ENCODE measurements around the gene CYTH1. TPM values are rescaled to one million over a fixed set of nuclear protein-coding genes. Genes with fewer than 3 reads are reported as not detected.

Gene CYTH1
- total RNA-seq, 2 donors from 2014 or later, result 23.1 to 27.4 TPM

DNA sequence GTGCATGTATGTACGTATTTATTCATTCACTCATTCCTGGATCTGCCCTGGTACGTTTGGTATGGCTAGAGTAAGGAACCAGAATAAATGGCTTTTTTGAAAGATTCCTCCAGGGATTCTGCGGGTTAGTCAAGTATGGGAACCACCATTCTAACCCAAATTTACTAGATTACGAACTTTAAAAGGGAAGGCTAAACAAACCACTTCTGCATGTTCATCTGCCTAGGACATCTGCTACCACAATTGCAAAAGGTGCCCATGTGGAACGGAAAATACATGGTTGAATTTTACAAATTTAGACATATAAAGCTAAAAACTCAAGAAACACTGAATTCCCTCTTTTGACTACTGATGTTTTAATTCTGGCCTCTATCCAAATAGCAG, 22.1 kb downstream of the CYTH1 start:
- no peaks in the 10 kb centered on the region for H3K27me3 Mint-ChIP-seq (ENCODE audit: insufficient read depth)
- no peak overlapping the region for H3K4me3 ChIP-seq (ENCODE audit: low read length)

DNA sequence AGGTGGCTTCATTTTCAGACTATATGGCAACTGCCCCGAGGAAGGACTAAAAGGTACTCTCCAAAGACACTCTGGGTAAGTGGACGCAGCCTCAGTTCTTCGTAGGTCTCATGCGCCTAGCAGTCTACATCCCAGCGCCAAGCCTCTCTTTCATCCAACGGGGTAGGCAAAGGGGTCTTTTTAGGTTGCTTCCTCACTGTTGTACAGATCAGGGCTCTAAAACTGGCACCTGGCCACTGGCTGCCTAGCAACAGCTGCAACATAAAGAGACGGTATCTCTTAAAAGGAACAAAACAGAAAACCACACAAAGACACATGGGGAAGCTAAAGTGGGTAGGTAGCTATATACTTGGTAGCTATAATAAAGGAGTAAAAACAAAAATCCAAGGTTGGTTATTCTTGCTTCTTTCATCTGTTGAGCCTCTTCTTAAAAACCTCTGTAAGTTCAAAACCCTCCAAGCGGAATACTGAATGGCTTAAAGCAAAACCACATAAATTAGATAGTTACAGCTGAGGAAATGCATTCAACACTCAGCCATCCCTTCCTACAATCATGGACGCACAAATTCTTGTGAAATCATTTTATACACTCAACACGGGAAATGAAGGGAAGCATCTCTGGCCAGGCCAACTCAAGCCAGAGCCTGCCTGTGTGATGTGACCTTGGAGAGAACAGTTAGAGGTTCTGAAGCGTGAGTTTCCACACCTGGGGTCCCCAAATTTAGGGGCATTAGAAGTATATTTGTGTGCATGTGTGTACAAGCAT, 22.7 kb downstream of the CYTH1 start:
- WGBS, 2 experiments (ENCODE audit: insufficient coverage in 1 of 2, insufficient read length in 1 of 2), result 96 to 97% methylated on average over 4 to 11 of the region's 11 CpGs

More for the DNA sequence above, 22.1 kb downstream of the CYTH1 start:
- no peak for TF ChIP-seq CTCF (conservative IDR thresholded peaks at IDR 0.05)
- H3K36me3 Mint-ChIP-seq (ENCODE audit: low read depth), result no peaks in the 10 kb centered on the region
- Histone ChIP-seq H3K27ac (ENCODE audit: low read depth, low read length) (no peak overlapping the region), H3K9me3 (ENCODE audit: control insufficient read depth, low read length) (no peaks in the 10 kb centered on the region), H3K27me3 (ENCODE audit: control insufficient read depth, insufficient read depth, low read length, poor library complexity, severe bottlenecking) (no peaks in the 10 kb centered on the region), H3K9ac (ENCODE audit: extremely low read depth, low read length, poor library complexity, severe bottlenecking) (no peak overlapping the region), H3K36me3 (ENCODE audit: control insufficient read depth, insufficient read depth, low read length) (no peaks in the 10 kb centered on the region), H3K4me1 (ENCODE audit: control insufficient read depth, insufficient read depth, low read length) (no peaks in the 10 kb centered on the region)
- H3K4me1 Mint-ChIP-seq, result peaks cover 4% of the 10 kb centered on the region
- no peak overlapping the region for H3K27ac Mint-ChIP-seq
- H3K4me3 Mint-ChIP-seq, result no peak overlapping the region
- no peaks in the 10 kb centered on the region for H3K9me3 Mint-ChIP-seq
- 94% methylated on average over 4 to 5 of the region's 5 CpGs for WGBS, 2 experiments (ENCODE audit: insufficient coverage in 1 of 2, insufficient read length in 1 of 2)
- no peak for DNase-seq

More for the DNA sequence above, 22.7 kb downstream of the CYTH1 start:
- no peaks in the 10 kb centered on the region for H3K9me3 ChIP-seq (ENCODE audit: control insufficient read depth, low read length)
- DNase-seq, result no peak
- no peaks in the 10 kb centered on the region for H3K9me3 Mint-ChIP-seq
- TF ChIP-seq CTCF (conservative IDR thresholded peaks at IDR 0.05), result no peak
- no peak overlapping the region for H3K4me3 Mint-ChIP-seq
- H3K36me3 ChIP-seq (ENCODE audit: control insufficient read depth, insufficient read depth, low read length), result no peaks in the 10 kb centered on the region
- H3K4me3 ChIP-seq (ENCODE audit: low read length), result no peak overlapping the region
- H3K9ac ChIP-seq (ENCODE audit: extremely low read depth, low read length, poor library complexity, severe bottlenecking), result no peak overlapping the region
- H3K4me1 ChIP-seq (ENCODE audit: control insufficient read depth, insufficient read depth, low read length), result no peaks in the 10 kb centered on the region
- H3K27ac ChIP-seq (ENCODE audit: low read depth, low read length), result no peak overlapping the region
- no peaks in the 10 kb centered on the region for H3K27me3 ChIP-seq (ENCODE audit: control insufficient read depth, insufficient read depth, low read length, poor library complexity, severe bottlenecking)
- no peaks in the 10 kb centered on the region for H3K36me3 Mint-ChIP-seq (ENCODE audit: low read depth)
- H3K27ac Mint-ChIP-seq, result no peak overlapping the region
- no peaks in the 10 kb centered on the region for H3K27me3 Mint-ChIP-seq (ENCODE audit: insufficient read depth)
- H3K4me1 Mint-ChIP-seq, result peaks cover 4% of the 10 kb centered on the region

Measured in endodermal cell (in vitro differentiated cells).